GM21367 (cell line): ENCODE results near the gene DNAH14.
"Not testable (repeated sequence)": the region's sequence is repeated elsewhere in the genome, so short reads cannot be mapped to it uniquely, and the experiment has no call there.

Source experiments
- ATAC-seq: cut with Tn5 transposase; IDR thresholded peaks from one replicate; pipeline ENCODE4 v1.9.1; 2021; ENCODE audit not compliant: unreplicated experiment

DNAH14 gene

DNA sequence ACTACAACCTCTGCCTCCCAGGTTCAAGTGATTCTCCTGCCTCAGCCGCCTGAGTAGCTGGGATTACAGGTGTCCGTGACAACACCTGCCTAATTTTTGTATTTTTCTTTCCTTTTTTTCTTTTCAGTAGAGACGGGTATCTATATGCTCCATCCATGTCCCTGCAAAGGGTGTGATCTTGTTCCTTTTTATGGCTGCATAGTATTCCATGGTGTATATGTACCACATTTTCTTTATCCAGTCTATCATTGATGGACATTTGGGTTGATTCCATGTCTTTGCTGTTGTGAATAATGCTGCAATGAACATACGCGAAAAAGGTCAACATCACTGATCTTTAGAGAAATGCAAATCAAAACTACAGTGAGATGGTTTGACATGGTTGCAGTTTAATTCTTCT lies 62.1 kb downstream of the DNAH14 start:
- ATAC-seq = not testable (repeated sequence)

DNA sequence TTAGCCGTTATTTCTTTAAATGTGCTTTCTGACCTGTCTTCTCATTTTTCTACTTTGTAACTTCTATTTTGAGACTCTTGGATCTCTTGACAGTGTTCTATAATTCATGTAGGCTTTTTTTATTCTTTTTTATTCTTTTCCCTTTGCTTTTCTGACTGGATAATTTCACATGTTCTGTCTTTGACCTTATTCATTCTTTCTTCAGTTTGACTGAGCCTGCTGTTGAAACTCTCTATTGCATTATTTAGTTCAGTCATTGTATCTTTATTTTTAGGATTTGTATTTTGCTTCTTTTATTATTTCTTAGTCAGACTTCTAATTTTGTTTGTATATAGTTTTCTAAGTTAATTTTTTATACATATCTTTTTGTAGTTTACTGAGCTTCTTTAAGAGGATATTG lies 66.1 kb downstream of the DNAH14 start:
- no peak for ATAC-seq

DNA sequence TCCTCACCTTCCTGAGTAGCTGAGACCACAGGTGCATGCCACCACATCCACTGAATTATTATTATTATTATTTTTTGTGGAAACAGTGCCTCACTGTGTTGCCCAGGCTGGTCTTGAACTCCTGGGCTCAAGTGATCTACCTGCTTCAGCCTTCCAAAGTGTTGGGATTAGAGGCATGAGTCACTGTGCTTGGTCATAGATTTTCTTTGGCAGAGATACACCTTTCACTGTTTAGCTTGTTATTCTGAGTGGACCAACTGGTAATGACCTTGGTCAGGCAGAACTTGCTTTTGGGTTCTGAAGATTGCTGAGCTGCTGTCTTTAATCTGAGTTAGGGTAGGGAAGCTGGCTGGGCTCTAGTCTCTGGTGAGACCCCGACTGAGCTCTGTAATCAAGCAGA lies 66.8 kb downstream of the DNAH14 start:
- ATAC-seq = no peak

DNA sequence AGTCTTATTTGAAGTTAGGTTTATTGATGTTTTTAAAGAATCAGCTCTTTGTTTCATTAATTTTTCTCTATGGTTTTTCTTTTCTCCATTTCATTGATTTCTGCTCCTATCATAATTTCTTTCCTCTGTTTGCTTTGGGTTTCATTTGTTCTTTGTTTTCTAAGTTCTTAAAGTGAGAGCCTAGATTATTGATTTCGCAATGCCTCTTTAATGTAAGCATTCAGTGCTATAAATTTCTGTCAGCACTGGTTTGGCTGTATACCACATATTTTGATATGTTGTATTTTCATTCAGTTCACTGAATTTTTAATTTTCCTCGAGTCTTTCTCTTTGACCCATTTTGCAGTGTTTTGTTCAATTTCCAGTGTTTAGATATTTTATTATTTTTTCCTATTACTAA lies 68.7 kb downstream of the DNAH14 start:
- ATAC-seq = no peak

DNA sequence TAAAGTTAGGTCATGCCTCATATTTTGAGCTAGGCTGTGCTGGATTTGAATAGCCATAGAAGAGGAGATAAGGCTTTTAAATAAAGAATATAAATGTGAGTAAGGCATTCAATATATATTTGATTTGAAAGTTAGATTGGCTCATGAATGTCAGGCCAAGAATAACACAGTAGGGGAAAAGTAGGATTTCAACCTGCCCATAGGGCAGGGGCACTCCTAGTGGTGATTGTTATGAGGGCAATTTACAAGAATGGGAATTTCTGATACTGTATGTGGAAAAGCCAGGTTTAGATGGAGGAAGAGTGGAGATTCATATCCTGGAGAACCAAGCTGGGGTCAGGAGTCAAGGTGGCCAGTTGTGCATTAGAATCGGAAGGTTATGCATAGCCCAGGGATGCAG lies 74.9 kb downstream of the DNAH14 start:
- ATAC-seq = no peak

DNA sequence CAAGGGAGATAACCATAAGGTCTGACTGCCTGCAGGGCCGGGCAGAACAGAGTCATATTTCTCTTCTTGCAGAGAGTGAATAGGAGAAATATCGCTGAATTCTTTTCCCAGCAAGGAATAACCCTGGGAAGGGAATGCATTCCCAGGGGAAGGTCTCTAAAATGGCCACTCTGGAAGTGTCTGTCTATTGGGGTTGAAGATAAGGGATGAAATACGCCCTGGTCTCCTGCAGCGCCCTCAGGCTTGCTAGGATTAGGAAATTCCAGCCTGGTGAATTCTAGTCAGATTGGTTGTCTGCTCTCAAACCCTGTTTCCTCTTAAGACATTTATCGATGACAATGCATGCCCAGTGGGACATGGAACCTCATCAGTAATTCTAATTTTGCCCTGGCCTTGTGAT lies 76.9 kb downstream of the DNAH14 start:
- not testable (repeated sequence) for ATAC-seq

DNA sequence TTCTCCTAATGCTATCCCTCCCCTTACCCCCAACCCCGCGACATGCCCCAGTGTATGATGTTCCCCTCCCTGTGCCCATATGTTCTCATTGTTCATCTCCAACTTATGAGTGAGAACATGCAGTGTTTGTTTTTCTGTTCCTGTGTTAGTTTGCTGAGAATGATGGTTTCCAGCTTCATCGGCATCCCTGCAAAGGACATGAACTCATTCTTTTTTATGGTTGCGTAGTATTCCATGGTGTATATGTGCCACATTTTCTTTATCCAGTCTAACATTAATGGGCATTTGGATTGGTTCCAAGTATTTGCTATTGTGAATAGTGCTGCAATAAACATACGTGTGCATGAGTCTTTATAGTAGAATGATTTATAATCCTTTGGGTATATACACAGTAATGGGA lies 78.6 kb downstream of the DNAH14 start:
- not testable (repeated sequence) for ATAC-seq

DNA sequence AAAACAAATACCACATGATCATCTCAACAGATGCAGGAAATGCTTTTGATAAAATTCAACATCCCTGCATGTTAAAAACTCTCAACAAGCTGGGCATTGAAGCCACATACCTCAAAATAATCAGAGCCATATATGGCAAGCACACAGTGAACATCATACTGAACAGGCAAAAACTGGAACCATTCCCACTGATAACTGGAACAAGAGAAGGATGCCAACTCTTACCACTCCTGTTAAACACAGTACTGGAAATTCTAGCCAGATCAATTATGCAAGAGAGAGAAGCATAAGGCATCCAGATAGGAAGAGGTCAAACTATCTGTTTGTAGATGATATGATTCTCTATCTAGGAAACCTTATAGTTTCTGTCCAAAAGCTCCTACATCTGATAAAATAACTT lies 91.6 kb downstream of the DNAH14 start:
- ATAC-seq = no peak

DNA sequence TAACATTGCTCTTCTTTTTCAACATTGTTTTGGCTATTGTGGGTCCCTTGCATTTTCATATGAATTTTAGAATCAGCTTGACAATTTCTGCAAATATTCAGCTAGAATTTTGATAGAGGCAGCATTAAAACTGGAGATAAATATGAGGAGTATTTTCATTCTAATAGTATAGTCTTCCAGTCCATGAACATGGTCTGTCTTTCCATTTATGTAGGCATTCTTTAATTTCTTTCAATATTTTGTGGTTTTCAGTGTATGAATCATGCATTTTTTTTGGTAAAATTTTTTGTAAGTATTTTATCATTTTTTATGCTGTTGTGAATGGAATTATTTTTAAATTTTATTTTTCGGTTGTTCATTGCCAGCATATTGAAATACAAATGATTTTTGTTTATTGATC lies 97.2 kb downstream of the DNAH14 start:
- ATAC-seq = no peak

DNA sequence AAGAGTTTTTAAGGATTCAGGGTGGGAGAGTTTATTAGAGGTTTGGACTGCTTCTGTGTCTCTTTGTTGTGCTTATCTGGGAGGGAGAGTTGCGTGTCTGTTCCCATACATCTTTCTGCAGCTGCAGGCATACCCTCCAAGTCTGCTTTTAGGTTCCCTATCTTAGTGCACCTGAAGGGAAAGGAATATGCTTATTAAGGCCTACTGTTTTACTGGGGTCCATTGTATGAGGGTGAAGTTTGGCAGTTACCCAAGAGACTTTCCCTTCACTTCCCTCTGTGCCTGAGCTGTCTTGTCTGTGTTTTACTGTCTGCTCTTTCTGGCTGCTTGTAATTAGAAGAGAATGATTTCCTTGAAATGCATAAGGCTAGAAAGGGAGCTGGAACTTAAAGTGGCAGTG lies 107.0 kb downstream of the DNAH14 start:
- not testable (repeated sequence) for ATAC-seq

DNA sequence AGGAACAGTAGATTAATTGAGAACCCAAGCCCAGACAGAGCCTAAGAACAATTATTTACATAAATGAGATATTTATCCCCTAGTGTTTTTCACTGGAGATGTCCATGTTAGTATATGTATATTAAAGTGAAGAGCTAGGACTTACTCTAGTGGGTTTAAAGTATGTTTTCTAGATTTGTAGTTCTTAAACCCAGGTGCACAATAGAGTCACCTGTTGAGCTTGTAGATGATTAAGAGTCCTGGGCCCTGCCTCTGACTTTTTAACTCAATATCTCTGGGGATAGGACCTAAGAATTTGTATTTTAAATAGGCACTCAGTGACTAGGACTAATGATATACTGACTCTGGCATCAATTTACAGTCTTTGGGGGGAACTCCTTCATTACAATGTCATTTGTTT lies 112.8 kb downstream of the DNAH14 start:
- ATAC-seq = no peak

DNA sequence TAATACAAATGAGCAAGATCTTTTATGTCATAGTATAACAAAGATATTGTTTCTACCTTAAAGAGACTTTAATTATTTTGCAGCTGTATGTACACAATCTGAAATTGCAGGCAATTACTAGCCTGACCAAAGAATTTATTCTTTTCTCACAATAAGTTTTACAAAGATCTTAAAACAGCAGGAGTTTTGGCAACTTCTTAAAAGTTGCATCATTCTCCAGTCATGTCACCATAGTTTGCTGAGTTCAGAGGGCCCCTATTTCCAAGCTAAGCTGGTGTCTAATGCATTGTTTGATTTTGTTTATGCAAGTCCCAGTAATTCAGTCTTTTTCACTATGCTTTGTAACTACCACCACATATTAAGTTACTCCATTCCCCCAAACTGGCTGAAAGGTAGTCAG lies 114.8 kb downstream of the DNAH14 start:
- ATAC-seq = no peak

DNA sequence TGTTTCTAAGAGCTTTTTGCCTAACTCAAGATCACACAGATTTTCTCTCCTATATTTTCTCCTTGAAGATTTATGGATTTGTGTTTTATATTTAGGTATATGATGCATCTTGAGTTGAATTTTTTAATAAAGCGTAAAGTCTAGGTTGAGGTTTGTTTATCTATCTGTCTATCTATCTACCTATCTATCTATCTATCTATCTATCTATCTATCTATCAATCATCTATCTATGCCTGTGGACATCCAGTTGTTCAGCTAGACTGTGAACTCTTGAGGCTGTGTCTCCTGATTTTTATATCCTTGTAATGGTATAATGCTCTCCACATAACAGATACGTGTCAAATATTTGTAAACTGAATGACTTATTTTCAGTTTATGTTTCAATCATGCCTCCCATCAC lies 120.1 kb downstream of the DNAH14 start:
- no peak for ATAC-seq

DNA sequence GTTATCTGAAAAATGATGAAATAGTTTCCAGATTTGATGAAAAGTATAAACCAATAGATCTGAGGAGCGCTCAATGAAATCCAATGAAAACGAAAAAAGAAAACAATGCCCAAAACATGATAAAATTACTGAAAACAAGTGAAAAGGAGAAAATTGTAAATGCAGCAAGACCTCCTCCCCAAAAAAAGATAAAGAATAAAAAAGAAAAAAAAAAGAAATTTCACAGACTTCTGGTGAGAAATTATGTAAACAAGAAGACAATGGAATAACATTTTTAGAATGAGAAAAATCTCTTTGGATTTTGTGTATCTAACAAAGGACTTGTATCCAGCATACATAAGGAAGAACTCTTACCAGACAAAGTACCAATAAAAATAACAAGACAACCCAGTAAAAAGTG lies 134.2 kb downstream of the DNAH14 start:
- no peak for ATAC-seq

DNA sequence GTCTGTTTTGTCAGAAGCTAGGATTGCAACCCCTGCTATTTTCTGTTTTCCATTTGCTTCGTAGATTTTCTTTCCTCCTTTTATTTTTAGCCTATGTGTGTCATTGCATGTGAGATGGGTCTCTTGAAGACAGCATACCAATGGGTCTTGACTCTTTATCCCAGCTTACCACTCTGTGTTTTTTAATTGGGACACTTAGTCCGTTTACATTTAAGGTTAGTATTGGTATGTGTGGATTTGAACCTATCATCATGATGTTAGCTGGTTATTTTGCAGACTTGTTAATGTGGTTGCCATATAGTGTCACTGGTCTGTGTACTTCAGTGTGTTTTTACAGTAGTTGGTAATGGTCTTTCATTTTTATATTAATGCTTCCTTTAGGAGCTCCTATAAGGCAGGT lies 141.5 kb downstream of the DNAH14 start:
- ATAC-seq = no peak

DNA sequence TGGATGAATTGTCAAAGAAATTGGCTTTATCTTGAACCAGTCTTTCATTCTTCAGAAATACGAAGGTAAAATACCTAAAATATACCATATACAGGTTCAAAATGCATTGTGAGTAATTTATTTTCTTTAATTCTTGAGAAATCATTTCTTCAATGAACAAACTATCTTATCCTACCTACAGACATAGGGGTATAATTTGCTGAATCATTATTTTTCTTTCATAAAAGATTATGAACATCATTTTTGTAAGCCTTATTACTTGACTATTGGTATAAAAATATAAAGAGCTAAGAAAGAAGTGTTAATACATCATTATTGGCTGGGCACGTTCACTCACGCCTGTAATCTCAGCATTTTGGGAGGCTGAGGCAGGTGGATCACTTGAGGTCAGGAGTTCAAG lies 167.7 kb downstream of the DNAH14 start:
- ATAC-seq = no peak

DNA sequence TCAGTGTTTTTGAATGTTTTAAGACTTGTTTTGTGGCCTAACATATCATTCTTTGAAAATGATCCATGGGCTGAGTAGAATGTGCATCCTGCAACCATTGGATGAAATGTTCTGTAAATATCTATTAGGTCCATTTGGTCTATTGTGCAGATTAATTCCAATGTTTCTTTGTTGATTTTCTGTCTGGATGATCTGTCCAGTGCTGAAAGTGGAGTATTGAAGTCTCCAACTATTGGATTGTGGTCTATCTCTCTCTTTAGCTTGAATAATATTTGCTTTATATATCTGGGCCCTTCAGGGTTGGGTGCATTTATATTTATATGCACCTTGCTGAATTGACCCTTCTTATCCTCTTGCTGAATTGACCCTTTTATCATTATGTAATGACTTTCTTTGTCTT lies 181.5 kb downstream of the DNAH14 start:
- ATAC-seq = no peak

DNA sequence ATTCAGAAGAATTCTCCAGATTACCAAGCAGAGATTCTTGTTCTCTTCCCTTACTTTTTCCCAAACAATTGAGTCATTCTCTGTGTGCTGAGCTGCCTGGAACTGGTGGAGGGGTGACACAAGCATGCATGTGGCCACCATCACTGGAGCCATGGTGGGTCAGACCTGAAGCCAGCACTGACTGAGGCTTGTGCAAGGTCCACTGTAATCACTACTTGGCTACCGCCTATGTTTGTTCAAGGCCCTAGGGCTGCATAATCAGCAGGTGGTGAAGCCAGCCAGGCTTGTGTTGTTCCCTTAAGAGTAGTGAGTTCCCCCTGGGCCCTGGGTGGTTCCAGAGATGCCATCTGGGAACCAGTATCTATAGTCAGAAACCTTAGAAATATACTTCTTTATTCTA lies 183.8 kb downstream of the DNAH14 start:
- ATAC-seq = no peak

DNA sequence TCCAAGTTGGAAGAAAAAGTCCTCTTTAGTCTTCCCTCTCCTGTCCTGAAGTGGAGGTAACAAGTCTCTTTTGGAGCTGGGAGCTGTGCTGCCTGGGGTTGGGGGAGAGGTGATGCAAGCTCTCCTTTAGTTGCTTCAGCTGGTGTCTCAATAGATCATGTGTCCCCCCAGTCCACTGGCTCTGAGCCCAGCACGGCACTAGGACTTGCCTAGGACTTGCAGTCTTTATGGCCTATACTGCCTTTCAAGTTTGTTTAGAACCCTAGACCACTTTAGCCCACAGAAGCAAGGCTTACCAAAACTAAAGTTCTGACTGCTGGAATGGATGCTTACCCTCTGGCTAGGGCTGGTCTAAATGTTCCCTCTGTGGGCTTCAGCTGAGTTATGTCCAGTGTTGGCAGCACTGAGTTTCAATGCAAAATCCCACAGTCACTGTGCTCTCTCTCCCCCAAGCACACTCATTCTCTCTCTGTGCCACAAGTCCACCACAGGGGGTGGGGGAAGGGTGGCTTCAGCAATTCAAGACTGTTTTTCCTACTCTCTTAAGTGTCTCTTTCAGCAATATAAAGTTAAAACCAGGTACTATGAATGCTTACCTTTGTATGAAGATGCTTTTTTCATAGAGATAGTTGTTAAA lies 185.0 kb downstream of the DNAH14 start:
- no peak for ATAC-seq

DNA sequence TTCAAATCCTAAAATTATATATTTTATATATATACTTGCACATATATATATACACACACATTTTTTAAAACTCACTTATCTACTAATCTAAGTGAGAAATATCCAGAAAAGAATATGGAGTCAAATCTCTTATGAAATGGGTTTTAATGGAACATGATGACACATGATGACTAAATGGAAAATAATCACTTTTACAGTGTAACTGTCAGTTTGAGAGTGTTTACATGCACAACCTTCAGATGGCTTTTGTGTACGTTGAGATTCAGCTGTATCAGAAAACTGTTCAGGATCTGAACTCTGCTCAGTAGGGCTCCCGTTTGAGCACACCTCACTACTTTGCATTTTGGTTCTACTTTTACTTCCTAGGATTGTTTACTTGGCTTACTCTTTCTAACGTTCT lies 189.8 kb downstream of the DNAH14 start:
- ATAC-seq = no peak

DNA sequence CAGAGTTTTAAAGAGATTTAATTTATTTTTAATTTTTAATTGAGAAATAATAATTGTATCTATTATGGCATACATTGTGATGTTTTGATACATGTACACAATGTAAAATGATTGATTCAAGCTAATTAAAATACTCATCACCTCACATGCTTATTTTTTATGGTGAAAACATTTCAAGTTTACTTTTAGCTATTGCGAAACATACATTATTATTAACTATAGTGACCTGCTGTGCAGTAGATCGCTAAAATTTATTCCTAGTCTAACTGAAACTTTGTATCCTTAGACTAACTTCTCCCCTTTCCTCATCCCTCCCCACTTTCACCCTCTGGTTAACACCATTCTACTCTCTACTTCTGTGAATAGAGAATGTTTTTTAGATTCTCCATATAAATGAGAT lies 191.6 kb downstream of the DNAH14 start:
- ATAC-seq = no peak

DNA sequence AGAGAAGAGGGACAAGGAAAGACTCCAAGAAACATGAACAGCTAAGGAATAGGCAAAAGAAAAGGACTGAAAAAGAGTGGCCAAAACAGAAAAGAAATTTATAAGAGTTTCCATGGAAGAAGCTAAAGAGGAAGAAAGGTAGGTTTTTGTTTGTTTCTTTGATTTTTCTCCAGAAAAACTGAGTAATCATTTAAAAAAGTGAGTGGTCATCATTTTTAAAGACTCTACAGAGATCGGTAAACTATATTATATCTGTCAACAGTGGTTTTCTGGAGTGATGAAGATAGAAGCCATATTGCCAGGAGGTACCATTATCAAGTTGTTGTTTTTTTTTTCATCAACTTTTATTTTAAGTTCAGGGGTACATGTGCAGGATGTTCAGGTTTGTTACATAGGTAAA lies 202.4 kb downstream of the DNAH14 start:
- no peak for ATAC-seq

DNA sequence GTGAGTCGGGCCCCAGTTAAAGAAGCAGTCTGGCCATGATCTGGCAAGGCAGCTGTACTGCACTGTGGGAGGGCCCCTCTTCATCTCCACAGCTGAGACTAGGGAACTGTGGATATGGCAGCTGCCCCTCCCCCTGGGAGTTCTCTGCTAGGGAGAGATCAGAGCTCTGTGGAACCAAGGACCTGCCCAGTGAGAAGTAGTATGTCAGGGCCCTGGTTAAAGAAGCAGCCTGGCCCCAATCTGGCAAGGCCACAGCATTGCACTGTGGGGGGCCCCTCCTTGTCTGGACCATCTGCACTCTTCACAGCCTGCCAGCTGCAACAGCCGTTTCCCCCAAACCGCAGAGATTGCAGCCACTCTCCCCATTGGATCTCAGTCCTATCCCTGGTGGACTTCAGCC lies 208.5 kb downstream of the DNAH14 start:
- no peak for ATAC-seq

DNA sequence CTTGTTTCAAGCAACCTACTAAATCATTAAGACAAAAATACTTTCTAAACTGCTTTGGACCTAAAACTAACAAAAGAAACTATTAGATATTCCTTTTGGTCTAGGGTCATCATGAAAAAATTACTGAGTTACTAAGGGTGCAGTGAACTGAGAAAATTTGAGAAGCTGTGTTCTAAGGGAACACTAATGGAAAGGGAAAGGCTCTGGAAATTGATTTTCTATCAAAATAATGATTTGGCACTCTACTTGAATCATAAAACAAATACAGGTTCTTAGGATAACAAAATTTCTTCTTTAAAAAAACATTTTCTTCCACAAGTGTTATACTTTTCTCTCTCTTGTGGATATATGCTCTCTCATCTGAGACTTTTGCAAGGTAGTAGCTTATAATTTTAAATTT lies 213.5 kb downstream of the DNAH14 start:
- no peak for ATAC-seq
